Fibroblast of gingiva (primary cell): ENCODE data around the gene NIN.
A peak's percentile ranks its signal among the peaks of the same experiment; 100 is the strongest.

Experiments
- DNase-seq: peaks from one replicate; pipeline ENCODE4 v3.0.0-alpha.2; 2011; ENCODE audit warnings: low read depth

The NIN gene

GRCh38 chr14:50839691-50840090 lies 8.7 kb upstream of the NIN start:
- no peak for DNase-seq

GRCh38 chr14:50839048-50839447 lies 8.1 kb upstream of the NIN start:
- no peak for DNase-seq

GRCh38 chr14:50837850-50838470 lies 7.0 kb upstream of the NIN start:
- no peak for DNase-seq

GRCh38 chr14:50837271-50837670 lies 6.3 kb upstream of the NIN start:
- DNase-seq: no peak

GRCh38 chr14:50836515-50836914 lies 5.6 kb upstream of the NIN start:
- DNase-seq: no peak

GRCh38 chr14:50835280-50835679 lies 4.3 kb upstream of the NIN start:
- DNase-seq: peak; percentile 62

- no peak for DNase-seq
These were observed 3.9 kb upstream of the NIN start for GRCh38 chr14:50834802-50835276.

- no peak for DNase-seq
These were observed 2.1 kb upstream of the NIN start for GRCh38 chr14:50832935-50833630.

GRCh38 chr14:50831726-50832168 lies 785 bp upstream of the NIN start:
- DNase-seq: no peak

- peak; percentile 49 for DNase-seq
These were observed 674 bp downstream of the NIN start for GRCh38 chr14:50830044-50830931.

GRCh38 chr14:50829489-50830043 lies 1.4 kb downstream of the NIN start:
- no peak for DNase-seq

- no peak for DNase-seq
These were observed 2.1 kb downstream of the NIN start for GRCh38 chr14:50828721-50829488.

GRCh38 chr14:50826681-50827080 lies 4.3 kb downstream of the NIN start:
- DNase-seq: no peak

GRCh38 chr14:50825307-50825706 lies 5.7 kb downstream of the NIN start:
- DNase-seq: no peak

GRCh38 chr14:50823762-50824636 lies 7.0 kb downstream of the NIN start:
- no peak for DNase-seq

- DNase-seq: no peak
These were observed 7.8 kb downstream of the NIN start for GRCh38 chr14:50823051-50823761.

- DNase-seq: no peak
These were observed 8.4 kb downstream of the NIN start for GRCh38 chr14:50822501-50823042.

GRCh38 chr14:50821510-50822464 lies 9.2 kb downstream of the NIN start:
- DNase-seq: no peak
